GM12878 (cell line): ENCODE data around the gene GNAQ. TPM values are rescaled to one million over a fixed set of nuclear protein-coding genes. Genes with fewer than 3 reads are reported as not detected.

ENCODE experiments used
- ATAC-seq: fragments of 200-7000 bp; cut with Tn5 transposase; 3 replicates; pipeline ENCODE4 v1.9.1; 2020; ENCODE audit warnings: mild to moderate bottlenecking, moderate library complexity
- BruUV-seq: library from RNA; stranded (reverse); fragments of 400-500 nt; replicated peaks from 2 replicates; lab custom pipeline; 2021; lab: Mats Ljungman, UMichigan
- CTCF ChIA-PET: fragments of 300-600 bp; sonication (Branson Sonifier 250); formaldehyde crosslinking; extraction: SDS; loops from one replicate; lab custom pipeline; 2021; ENCODE audit warnings: inconsistent platforms; lab: Yijun Ruan, JAX
- POLR2A ChIA-PET: fragments of 350-600 bp; formaldehyde crosslinking; extraction: SDS; loops from one replicate; lab custom pipeline; 2021; ENCODE audit warnings: inconsistent platforms; lab: Charles Lee
- RAD21 ChIA-PET: fragments of 300-600 bp; sonication (Branson Sonifier 250); formaldehyde crosslinking; loops from one replicate; lab custom pipeline; 2023; ENCODE audit warnings: antibody characterized with exemption; ENCODE audit not compliant: unreplicated experiment; lab: Charles Lee
- SMC1A ChIA-PET: fragments of 300-600 bp; sonication (Branson Sonifier 250); formaldehyde crosslinking; loops from one replicate; lab custom pipeline; 2023; ENCODE audit not compliant: unreplicated experiment, uncharacterized antibody; lab: Charles Lee
- DNase-seq: peaks from one replicate; pipeline ENCODE4 v3.0.0-alpha.2; 2011; ENCODE audit warnings: low read depth, low spot score
- FAIRE-seq: peaks from 3 replicates; lab custom pipeline; 2011; peaks lifted over from hg19 to GRCh38; lab: Jason Lieb, UNC
- H2AFZ ChIP-seq: 2 replicates; pipeline ENCODE4 v1.6.0; 2011; ENCODE audit warnings: low read depth, low read length, control low read depth; ENCODE audit not compliant: control insufficient read depth
- H3K27ac ChIP-seq: 2 replicates; pipeline ENCODE4 v1.5.1; 2011; ENCODE audit warnings: control low read depth; ENCODE audit not compliant: control insufficient read depth, insufficient read depth
- H3K27me3 ChIP-seq, 2 experiments: replicated peaks in 1 of 2; 2 replicates each; pipeline versions ENCODE4 v1.6.0 to v1.6.1; 2011; ENCODE audit warnings: low read length in 1 of 2; ENCODE audit not compliant: control insufficient read depth in 2 of 2, insufficient read depth in 2 of 2
- H3K36me3 ChIP-seq, 2 experiments: 2 replicates each; pipeline ENCODE4 v1.5.1; 2011; ENCODE audit warnings: low read length in 1 of 2; ENCODE audit not compliant: control insufficient read depth in 2 of 2, insufficient read depth in 2 of 2
- H3K4me1 ChIP-seq: 2 replicates; pipeline ENCODE4 v1.6.1; 2011; ENCODE audit warnings: mild to moderate bottlenecking, low read length, moderate library complexity, mixed read lengths; ENCODE audit not compliant: control insufficient read depth, insufficient read depth
- H3K4me2 ChIP-seq: 2 replicates; pipeline ENCODE4 v1.6.0; 2011; ENCODE audit warnings: control low read depth; ENCODE audit not compliant: control insufficient read depth, insufficient read depth
- H3K4me3 ChIP-seq: fragments of 200-600 bp; sonication (generic); 2 replicates; pipeline ENCODE4 v1.5.1; 2016
- H3K79me2 ChIP-seq: 2 replicates; pipeline ENCODE4 v1.6.0; 2011; ENCODE audit warnings: low read length; ENCODE audit not compliant: control insufficient read depth, insufficient read depth
- H3K9ac ChIP-seq: 2 replicates; pipeline ENCODE4 v1.8.0; 2011; ENCODE audit warnings: low read length, control low read depth, mixed read lengths; ENCODE audit not compliant: control insufficient read depth, insufficient read depth
- H3K9me3 ChIP-seq: replicated peaks from 3 replicates; pipeline ENCODE4 v1.5.1; 2011; ENCODE audit warnings: mild to moderate bottlenecking, low read length; ENCODE audit not compliant: control insufficient read depth, insufficient read depth
- H4K20me1 ChIP-seq: 2 replicates; pipeline ENCODE4 v1.6.0; 2011; ENCODE audit not compliant: control insufficient read depth, insufficient read depth
- GATAD2B ChIP-seq: fragments of 450-650 bp; conservative IDR thresholded peaks from 2 replicates; pipeline ENCODE4 v1.6.1; 2017; ENCODE audit warnings: low read depth, mild to moderate bottlenecking, moderate library complexity
- JUND ChIP-seq: IDR thresholded peaks from 2 replicates; pipeline ENCODE4 v1.6.1; 2012; ENCODE audit warnings: low read depth, mild to moderate bottlenecking, low read length, improper control_type of control experiment, moderate library complexity
- MXI1 ChIP-seq: fragments of 150-350 bp; IDR thresholded peaks from 2 replicates; pipeline ENCODE4 v1.6.1; 2011; ENCODE audit warnings: low read depth, mild to moderate bottlenecking, inconsistent platforms, low read length, improper control_type of control experiment
- NKRF ChIP-seq: fragments of 450-650 bp; conservative IDR thresholded peaks from 2 replicates; pipeline ENCODE4 v1.6.1; 2017; ENCODE audit warnings: mild to moderate bottlenecking, moderate library complexity
- POLR2AphosphoS2 ChIP-seq: IDR thresholded peaks from 2 replicates; pipeline ENCODE4 v1.6.1; 2011; ENCODE audit warnings: low read depth, mild to moderate bottlenecking, low read length, improper control_type of control experiment, moderate library complexity
- RFX5 ChIP-seq: IDR thresholded peaks from 2 replicates; pipeline ENCODE4 v1.6.1; 2011; ENCODE audit warnings: low read depth, low read length, improper control_type of control experiment
- SKIL ChIP-seq: fragments of 450-650 bp; IDR thresholded peaks from 2 replicates; pipeline ENCODE4 v1.6.1; 2017; ENCODE audit warnings: mild to moderate bottlenecking, low read depth, inconsistent platforms; ENCODE audit not compliant: poor library complexity, severe bottlenecking
- SMC3 ChIP-seq: IDR thresholded peaks from 2 replicates; pipeline ENCODE4 v1.6.1; 2011; ENCODE audit warnings: low read length, improper control_type of control experiment, borderline replicate concordance
- WRNIP1 ChIP-seq: IDR thresholded peaks from 2 replicates; pipeline ENCODE4 v1.6.1; 2011; ENCODE audit warnings: low read depth, low read length, improper control_type of control experiment, borderline replicate concordance
- YBX1 ChIP-seq: fragments of 450-650 bp; IDR thresholded peaks from 2 replicates; pipeline ENCODE4 v1.6.1; 2016; ENCODE audit warnings: antibody characterized with exemption
- ZBTB11 ChIP-seq: fragments of 450-650 bp; formaldehyde crosslinking; IDR thresholded peaks from 2 replicates; pipeline ENCODE4 v1.5.0; 2022; ENCODE audit warnings: mild to moderate bottlenecking, missing genetic modification characterization
- ZNF274 ChIP-seq: IDR thresholded peaks from one replicate; pipeline ENCODE4 v1.8.0; 2011; ENCODE audit not compliant: insufficient read length, insufficient read depth
- WGBS: methylation state at CpG from one replicate; pipeline ENCODE4 v1.1.6; 2016; ENCODE audit warnings: low lambda C conversion rate; ENCODE audit not compliant: insufficient replicate concordance, insufficient coverage; ENCODE audit errors: missing lambda C conversion rate; 5-methylcytosine and 5-hydroxymethylcytosine counted together
- in situ Hi-C: fragments of 300-500 bp; cut with MboI; formaldehyde crosslinking; loops from 9 replicates; pipeline ENCODE4 v1.14.3; 2018; ENCODE audit warnings: mixed read lengths
- intact Hi-C: fragments of 100-400 bp; cut with micrococcal nuclease; formaldehyde crosslinking; loops from one replicate; pipeline ENCODE4 v1.14.2; 2022; ENCODE audit not compliant: unreplicated experiment
- polyA plus RNA-seq, 11 experiments: library from polyadenylated mRNA; depleted of rRNA in 4 of 11; unstranded in 6 of 11; stranded (reverse) in 5 of 11; fragments of >200 nt; fragmentation: Nextera tagmentation in 4 of 11; fragmentation: Illumina TruSeq in 1 of 11; extraction: Ambion mirVana in 4 of 11; extraction: Trizol in 1 of 11; gene quantifications; 1 replicate in 1 of 11; 2 replicates in 10 of 11; pipeline versions ENCODE4 v1.2.1 to v1.2.3, GENCODE V29; 2011 to 2016; ENCODE audit warnings: inconsistent platforms in 2 of 11, missing spikeins in 2 of 11, low read depth in 1 of 11
- total RNA-seq, 4 experiments: library from RNA; depleted of rRNA in 3 of 4; stranded (reverse); fragments of >200 nt in 3 of 4; fragmentation: Illumina TruSeq in 1 of 4; extraction: Trizol in 1 of 4; gene quantifications; 2 replicates each; pipeline versions ENCODE4 v1.2.1 to v1.2.3, GENCODE V29; 2013 to 2021

GNAQ gene
- total and polyA plus RNA-seq, 10 of the 15 experiments (the other 5 are each of a cell fraction or from before 2014, with no cell fraction given) = 0.15 to 47.2 (median 0.49) TPM

GRCh38 chr9:77901771-77902170 lies 129.8 kb downstream of the GNAQ start:
- RAD21 ChIA-PET = interaction anchor here (2.2 to 3.8 kb wide), 3 partner anchors 9 to 16 kb away, joined by 5 to 25 read pairs (median 7); no protein-coding TSS in a partner anchor
- DNase-seq (no peak), ATAC-seq (peak; percentile 8; the same call in 1 of the 3 replicates), FAIRE-seq (no peak)
- Histone ChIP-seq H3K79me2 (no peaks in the 10 kb centered on the region), H2AFZ (no peak overlapping the region), H3K4me1 (no peaks in the 10 kb centered on the region), H4K20me1 (no peaks in the 10 kb centered on the region), H3K9ac (no peak overlapping the region), H3K4me2 (no peak overlapping the region), H3K9me3 (no peaks in the 10 kb centered on the region), H3K27ac (no peak overlapping the region), H3K27me3 (no peaks in the 10 kb centered on the region), H3K4me3 (no peak overlapping the region), H3K36me3 (no peaks in the 10 kb centered on the region)
- in situ Hi-C loops (no loop called here), intact Hi-C loops (no loop called here)
- SMC1A ChIA-PET = interaction anchor here (1.0 to 7.3 kb wide), 5 partner anchors 7 to 85 kb away, joined by 3 to 71 read pairs (median 55); no protein-coding TSS in a partner anchor
- CTCF ChIA-PET = interaction anchor here (0.6 kb wide), 1 partner anchor 47 kb away, joined by 3 read pairs; no protein-coding TSS in a partner anchor
- 18% methylated on average over 2 of the region's 2 CpGs for WGBS
- no TSS peak for BruUV-seq
- POLR2A ChIA-PET = interaction anchor here (0.6 kb wide), 1 partner anchor 1917 kb away, joined by 3 read pairs; no protein-coding TSS in a partner anchor
- no peak for TF ChIP-seq ZNF274
- TF ChIP-seq RFX5 = no peak
- no peak for TF ChIP-seq YBX1
- no peak for TF ChIP-seq GATAD2B
- no peak for TF ChIP-seq MXI1
- no peak for TF ChIP-seq SMC3
- TF ChIP-seq WRNIP1 = no peak
- no peak for TF ChIP-seq JUND
- TF ChIP-seq ZBTB11 = no peak
- TF ChIP-seq NKRF = no peak
- TF ChIP-seq SKIL = no peak
- TF ChIP-seq POLR2AphosphoS2 = no peak
